GM12891 (cell line): Measurements from ENCODE around the gene IFIH1.

Experiments
- POLR2A ChIP-seq: IDR thresholded peaks from 2 replicates; pipeline ENCODE4 v1.6.1; 2011; ENCODE audit warnings: low read depth, low read length, control low read depth
- POLR2AphosphoS5 ChIP-seq: IDR thresholded peaks from 2 replicates; pipeline ENCODE4 v1.6.1; 2011; ENCODE audit warnings: low read depth, low read length, control low read depth
- POU2F2 ChIP-seq: IDR thresholded peaks from 2 replicates; pipeline ENCODE4 v1.6.1; 2011; ENCODE audit warnings: low read depth, mild to moderate bottlenecking, control low read depth, low read length, moderate library complexity
- TAF1 ChIP-seq: IDR thresholded peaks from 2 replicates; pipeline ENCODE4 v1.6.1; 2011; ENCODE audit warnings: low read depth, low read length, control low read depth

GRCh38 chr2:162327806-162328205 is 9.3 kb upstream of the IFIH1 start:
- no peak for TF ChIP-seq POLR2AphosphoS5
- no peak for TF ChIP-seq POLR2A
- TF ChIP-seq POU2F2: no peak
- no peak for TF ChIP-seq TAF1
